OCI-LY1 (cell line): ENCODE results near the gene ARL3.

ENCODE experiments used
- H2AFZ ChIP-seq: fragments of 200-600 bp; sonication (generic), shearing (Covaris generic); 2 replicates; pipeline ENCODE4 v1.6.0; 2014; ENCODE audit warnings: antibody characterized with exemption, mild to moderate bottlenecking, low read length
- H3F3A ChIP-seq: fragments of 200-600 bp; sonication (generic), shearing (Covaris generic); 2 replicates; pipeline ENCODE4 v1.6.0; 2014; ENCODE audit warnings: mild to moderate bottlenecking, antibody characterized with exemption, low read length, moderate library complexity; ENCODE audit not compliant: insufficient read depth
- H3K27ac ChIP-seq: fragments of 200-600 bp; sonication (generic); 2 replicates; pipeline ENCODE4 v1.5.1; 2014; ENCODE audit warnings: low read length, mixed run types, mild to moderate bottlenecking, low read depth; ENCODE audit not compliant: poor library complexity, severe bottlenecking
- H3K27me3 ChIP-seq: fragments of 200-600 bp; sonication (generic); 2 replicates; pipeline ENCODE4 v1.6.0; 2014; ENCODE audit warnings: antibody characterized with exemption, mild to moderate bottlenecking, low read length, moderate library complexity; ENCODE audit not compliant: insufficient read depth
- H3K36me3 ChIP-seq: fragments of 200-600 bp; sonication (generic); 2 replicates; pipeline ENCODE4 v1.6.1; 2014; ENCODE audit warnings: mild to moderate bottlenecking, antibody characterized with exemption, low read length, moderate library complexity, mixed read lengths; ENCODE audit not compliant: insufficient read depth
- H3K4me1 ChIP-seq: fragments of 200-600 bp; sonication (generic); 2 replicates; pipeline ENCODE4 v1.5.1; 2014; ENCODE audit warnings: mild to moderate bottlenecking, low read length, moderate library complexity; ENCODE audit not compliant: insufficient read depth, severe bottlenecking
- H3K4me2 ChIP-seq: fragments of 200-600 bp; sonication (generic), shearing (Covaris generic); 2 replicates; pipeline ENCODE4 v1.6.1; 2014; ENCODE audit warnings: low read length
- H3K4me3 ChIP-seq: fragments of 200-600 bp; sonication (generic); 2 replicates; pipeline ENCODE4 v1.5.1; 2014; ENCODE audit warnings: low read length, low read depth, mild to moderate bottlenecking, mixed read lengths; ENCODE audit not compliant: poor library complexity, severe bottlenecking
- H3K79me2 ChIP-seq: fragments of 200-600 bp; shearing (Covaris generic); 2 replicates; pipeline ENCODE4 v1.6.1; 2016; ENCODE audit warnings: mixed run types, low read length, mixed read lengths; ENCODE audit not compliant: insufficient read depth
- H3K9ac ChIP-seq: fragments of 200-600 bp; sonication (generic), shearing (Covaris generic); 2 replicates; pipeline ENCODE4 v1.6.1; 2014; ENCODE audit warnings: mild to moderate bottlenecking, low read length, mixed read lengths
- H3K9me2 ChIP-seq: fragments of 200-600 bp; sonication (generic), shearing (Covaris generic); 2 replicates; pipeline ENCODE4 v1.6.1; 2014; ENCODE audit warnings: low read depth, mild to moderate bottlenecking, low read length, mixed read lengths
- H3K9me3 ChIP-seq: fragments of 200-600 bp; shearing (Covaris generic); 2 replicates; pipeline ENCODE4 v1.6.1; 2014; ENCODE audit warnings: low read length, mixed read lengths
- H4K20me1 ChIP-seq: fragments of 200-600 bp; sonication (generic), shearing (Covaris generic); 2 replicates; pipeline ENCODE4 v1.6.0; 2016; ENCODE audit warnings: mild to moderate bottlenecking, low read length; ENCODE audit not compliant: insufficient read depth
- CTCF ChIP-seq: fragments of 200-600 bp; sonication (generic), shearing (Covaris generic); IDR thresholded peaks from 2 replicates; pipeline ENCODE4 v1.5.1; 2017; ENCODE audit warnings: mild to moderate bottlenecking, antibody characterized with exemption, low read length, moderate library complexity, mixed read lengths
- EZH2 ChIP-seq: fragments of 200-600 bp; sonication (generic), shearing (Covaris generic); IDR thresholded peaks from 2 replicates; pipeline ENCODE4 v1.8.0; 2017; ENCODE audit warnings: borderline replicate concordance, mixed run types, mild to moderate bottlenecking, antibody characterized with exemption, low read length, moderate library complexity, mixed read lengths

ARL3 gene

GRCh38 chr10:102644066-102644645 lies 70.0 kb downstream of the ARL3 start, which contains the start of gene TRIM8:
TRIM8 (plus strand) TSS chr10:102644479; CDS start chr10:102644618, 139 bp downstream.
- Histone ChIP-seq H3K36me3 (no peaks in the 10 kb centered on the region), H3K4me3 (peak within 1 kb of the TSS; percentile 90), H3K27ac (peak within 1 kb of the TSS; percentile 98), H2AFZ (no peak within 1 kb of the TSS), H3K27me3 (no peaks in the 10 kb centered on the region), H3K4me1 (peaks cover 33% of the 10 kb centered on the region), H3K9me2 (no peaks in the 10 kb centered on the region), H3K4me2 (peak within 1 kb of the TSS; percentile 94), H3K79me2 (no peaks in the 10 kb centered on the region), H3K9me3 (no peaks in the 10 kb centered on the region), H3K9ac (peak within 1 kb of the TSS; percentile 90), H4K20me1 (no peaks in the 10 kb centered on the region), H3F3A (no peaks in the 10 kb centered on the region; the same call in 1 of the 2 replicates)
- TF ChIP-seq EZH2 (no peak), CTCF (no peak)

GRCh38 chr10:102643336-102644065 lies 70.7 kb downstream of the ARL3 start:
- Histone ChIP-seq H3K27me3 (no peaks in the 10 kb centered on the region), H3K4me2 (peak overlapping the region; percentile 94), H4K20me1 (no peaks in the 10 kb centered on the region), H3K9me2 (no peaks in the 10 kb centered on the region), H3K4me3 (peak overlapping the region; percentile 90), H2AFZ (no peak overlapping the region), H3K36me3 (no peaks in the 10 kb centered on the region), H3F3A (no peaks in the 10 kb centered on the region; the same call in 1 of the 2 replicates), H3K79me2 (no peaks in the 10 kb centered on the region), H3K9ac (peak overlapping the region; percentile 90), H3K9me3 (no peaks in the 10 kb centered on the region), H3K4me1 (peaks cover 26% of the 10 kb centered on the region), H3K27ac (peak overlapping the region; percentile 98)
- no peak for TF ChIP-seq CTCF
- no peak for TF ChIP-seq EZH2

- H3K27me3 ChIP-seq: no peaks in the 10 kb centered on the region
- TF ChIP-seq CTCF: no peak
- TF ChIP-seq EZH2: no peak
- no peaks in the 10 kb centered on the region for H3K9me2 ChIP-seq
- no peak overlapping the region for H2AFZ ChIP-seq
- H3F3A ChIP-seq: no peaks in the 10 kb centered on the region
- no peaks in the 10 kb centered on the region for H3K36me3 ChIP-seq
- peaks cover 19% of the 10 kb centered on the region for H3K4me1 ChIP-seq
- no peaks in the 10 kb centered on the region for H3K9me3 ChIP-seq
- H3K9ac ChIP-seq: peak overlapping the region; percentile 85
- no peaks in the 10 kb centered on the region for H4K20me1 ChIP-seq
- peak overlapping the region; percentile 74 for H3K4me2 ChIP-seq
- peak overlapping the region; percentile 90 for H3K4me3 ChIP-seq
- H3K27ac ChIP-seq: peak overlapping the region; percentile 81
- H3K79me2 ChIP-seq: no peaks in the 10 kb centered on the region
These were observed 71.4 kb downstream of the ARL3 start for GRCh38 chr10:102642736-102643335.
